IPS-NIHi7 (cell line): ENCODE measurements around the gene RAPGEF4.
A peak's percentile ranks its signal among the peaks of the same experiment; 100 is the strongest.

Experiments used
- DNase-seq: peaks from one replicate; pipeline ENCODE4 v3.0.0; 2012; ENCODE audit warnings: mixed read lengths; ENCODE audit errors: extremely low spot score

Gene RAPGEF4

GRCh38 chr2:172997031-172997430, 261.4 kb downstream of the RAPGEF4 start:
- no peak for DNase-seq

DNA sequence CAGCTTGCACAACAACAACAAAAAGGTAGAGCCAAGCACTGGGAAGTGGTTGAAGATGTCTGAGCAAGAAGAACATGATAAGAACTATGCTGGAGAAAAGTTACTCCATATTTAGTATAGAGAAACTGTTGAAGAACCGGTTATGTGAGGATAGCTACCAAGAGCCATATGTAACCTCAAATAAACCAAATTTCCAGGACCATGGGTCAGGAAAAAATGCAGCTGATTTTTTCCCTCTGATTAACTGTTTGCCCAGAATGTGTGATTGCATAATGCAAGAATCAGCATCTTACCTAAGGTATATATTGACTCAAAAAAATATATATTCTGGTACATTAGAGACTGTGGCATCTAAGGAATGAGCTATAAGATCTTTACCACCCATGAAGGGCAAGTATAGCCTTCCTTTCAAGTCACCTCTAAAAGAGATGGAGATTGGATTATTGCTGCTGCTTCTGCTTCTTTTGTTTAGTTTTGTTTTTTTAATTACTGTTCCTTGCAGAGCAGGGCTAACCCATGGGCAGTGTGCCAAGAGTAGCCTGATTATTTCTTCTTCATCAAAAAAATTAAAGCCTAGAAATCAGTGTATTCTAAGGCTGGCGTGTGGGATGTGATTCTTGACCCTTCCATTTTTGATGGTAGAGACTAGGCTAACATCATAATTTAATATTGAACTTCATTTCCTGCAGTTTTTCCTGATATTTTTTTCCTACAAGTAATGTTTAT, 263.1 kb downstream of the RAPGEF4 start:
- no peak for DNase-seq

GRCh38 chr2:172999641-173000386, 264.2 kb downstream of the RAPGEF4 start:
- no peak for DNase-seq

GRCh38 chr2:173001664-173002604, 266.3 kb downstream of the RAPGEF4 start:
- no peak for DNase-seq

DNA sequence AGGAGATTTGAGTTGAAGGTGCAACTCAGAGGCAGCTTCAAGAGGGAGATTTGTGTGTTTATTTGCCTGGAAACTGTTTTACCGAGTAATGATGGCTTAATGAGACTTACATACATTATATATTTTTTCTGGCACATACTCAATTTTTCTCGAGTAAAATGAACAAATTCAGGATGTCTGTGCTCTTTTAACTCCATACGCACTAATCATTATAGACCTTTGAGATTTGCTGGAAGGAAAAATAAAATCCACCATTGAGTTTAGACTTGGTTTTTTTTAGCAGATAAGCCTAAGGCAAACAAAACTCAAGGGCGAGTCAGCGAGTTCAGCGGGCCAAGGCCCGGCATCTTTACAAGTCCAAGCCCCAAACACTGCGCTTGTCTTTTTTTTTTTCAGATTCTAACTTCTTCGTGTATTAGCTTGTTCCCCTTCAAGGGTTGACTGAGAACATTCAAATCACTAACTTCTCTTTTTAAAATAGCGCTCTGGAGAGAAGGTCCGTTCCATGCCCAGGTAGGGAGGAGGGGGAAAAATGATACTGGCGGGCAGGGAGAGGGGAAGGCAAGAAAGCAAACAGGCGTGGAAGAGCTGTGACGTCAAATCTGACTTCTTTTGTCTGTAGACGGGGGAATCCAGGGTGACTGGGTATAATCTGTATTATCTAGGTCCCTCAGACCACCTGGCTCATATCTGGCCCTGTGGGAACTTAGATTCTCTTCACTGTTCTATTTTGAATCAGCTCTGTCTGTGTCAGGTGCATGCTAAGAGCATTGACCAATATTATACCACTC, 267.3 kb downstream of the RAPGEF4 start:
- DNase-seq: no peak

DNA sequence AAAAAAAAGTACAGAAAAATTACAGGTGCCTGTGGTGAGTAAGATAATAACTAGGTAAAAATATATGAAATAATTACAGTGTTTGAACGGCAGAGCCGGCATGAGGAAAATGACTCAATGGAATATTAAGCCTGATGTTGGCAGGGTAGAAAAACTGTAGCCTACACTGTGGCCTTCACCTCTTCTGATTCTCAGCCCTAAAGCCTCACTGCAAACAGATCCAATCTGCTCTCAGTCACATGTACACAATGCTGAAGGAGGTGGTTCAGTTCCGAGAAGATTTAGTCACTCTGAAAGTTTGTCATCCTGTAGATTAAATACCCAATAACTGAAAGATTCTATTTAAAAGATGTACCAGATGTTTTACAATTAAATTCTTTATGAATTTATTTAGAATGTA, 273.1 kb downstream of the RAPGEF4 start:
- no peak for DNase-seq

GRCh38 chr2:173010233-173010632, 274.6 kb downstream of the RAPGEF4 start:
- DNase-seq: no peak

DNA sequence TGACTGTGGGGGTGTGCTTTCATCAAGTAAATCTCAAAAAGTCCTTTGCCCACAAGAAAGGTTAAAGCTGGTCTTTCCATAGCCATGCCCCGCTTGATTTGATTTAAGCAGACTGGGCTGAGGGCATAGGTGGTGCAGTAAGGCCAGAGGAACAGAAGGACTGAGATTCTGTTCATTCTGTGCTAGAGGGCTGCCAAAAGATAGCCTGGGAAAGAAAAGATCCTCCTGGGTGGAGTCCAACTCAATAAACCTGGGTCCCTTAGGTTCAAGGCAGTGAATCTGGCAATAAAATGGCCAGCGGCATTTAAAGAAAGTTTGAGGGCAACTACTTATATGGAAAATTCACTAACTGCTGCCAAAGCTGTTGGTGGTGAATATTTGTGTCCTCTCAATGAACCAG, 280.8 kb downstream of the RAPGEF4 start:
- DNase-seq: no peak

- DNase-seq: no peak
Observed at GRCh38 chr2:173017646-173018420, 282.2 kb downstream of the RAPGEF4 start.

DNA sequence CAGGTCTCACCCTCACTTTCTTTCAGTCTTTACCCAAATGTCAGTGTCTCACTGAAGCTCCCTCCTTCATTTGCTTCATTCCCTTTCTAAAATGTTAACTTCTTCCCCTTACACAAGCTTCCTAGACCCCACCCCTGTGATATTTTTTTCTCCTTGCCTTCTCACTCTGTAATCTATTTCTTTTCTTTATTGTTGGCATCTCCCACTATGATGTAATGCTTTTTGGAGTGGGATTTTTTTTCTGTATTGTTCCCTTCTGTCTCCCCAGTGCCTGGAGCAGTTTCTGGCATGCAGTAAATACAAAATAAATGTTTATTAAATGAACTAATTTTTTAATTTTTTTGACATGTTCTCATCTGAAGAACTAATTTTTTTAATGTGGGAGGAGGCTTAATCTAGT, 284.1 kb downstream of the RAPGEF4 start:
- no peak for DNase-seq

DNA sequence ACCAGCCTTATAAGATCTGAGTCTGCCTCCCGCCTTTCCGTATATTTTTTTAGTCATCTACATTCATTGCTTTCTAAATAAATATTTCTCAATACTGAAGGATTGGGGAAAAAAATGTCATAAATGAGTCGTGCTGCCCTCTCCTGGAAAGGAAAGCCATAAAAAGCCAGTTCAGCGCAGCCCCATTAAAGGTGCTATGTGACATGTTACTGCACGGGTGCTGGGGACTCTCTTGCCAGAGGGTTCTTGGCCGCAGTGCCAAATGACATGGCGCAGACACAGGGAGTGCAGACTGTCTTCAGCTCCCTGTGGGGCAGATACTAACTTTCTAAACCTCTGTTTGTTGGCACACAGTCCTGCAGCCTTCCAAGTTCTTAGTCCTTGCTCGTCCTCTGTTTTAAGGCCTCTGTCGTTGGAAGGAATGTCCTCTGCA, 286.3 kb downstream of the RAPGEF4 start:
- no peak for DNase-seq

DNA sequence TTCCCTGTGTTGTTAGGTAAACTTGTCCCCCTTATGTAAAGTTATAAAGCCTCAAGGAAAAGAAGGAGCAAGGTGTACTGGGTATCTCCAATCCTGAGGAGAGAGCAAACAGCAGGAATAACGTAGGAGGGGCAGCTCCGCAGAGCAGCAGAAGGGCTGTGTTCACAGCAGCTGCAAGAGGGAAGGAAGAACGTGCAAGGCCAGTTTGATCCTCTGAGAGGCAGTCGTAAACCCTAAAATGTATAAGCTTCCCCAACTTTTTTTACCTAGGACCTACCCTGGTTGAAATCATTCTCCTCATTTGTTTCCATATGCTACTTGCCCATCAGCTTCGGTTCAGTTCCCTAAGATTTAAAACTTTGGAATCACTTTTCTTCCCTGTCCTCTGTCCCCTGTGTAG, 288.1 kb downstream of the RAPGEF4 start:
- no peak for DNase-seq

DNA sequence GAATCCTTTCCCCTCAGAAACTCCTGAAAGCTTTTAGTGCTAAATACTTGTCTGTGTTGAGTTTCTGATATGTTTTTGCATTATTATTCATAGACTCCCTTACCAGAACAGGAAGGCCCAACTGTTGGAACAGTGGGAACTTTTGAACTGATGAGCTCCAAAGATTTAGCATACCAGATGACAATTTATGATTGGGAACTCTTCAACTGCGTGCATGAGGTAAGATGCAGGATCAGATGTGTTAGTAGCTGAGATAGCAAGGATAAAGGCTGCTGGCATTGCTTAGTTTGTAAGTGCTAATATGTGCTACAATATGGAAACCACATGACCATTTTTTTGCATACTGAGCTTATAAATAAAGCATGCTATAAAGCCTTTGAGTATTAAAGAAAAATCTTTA, 290.8 kb downstream of the RAPGEF4 start:
- no peak for DNase-seq

- DNase-seq: peak; percentile 77
Observed at GRCh38 chr2:173027181-173028128, 291.8 kb downstream of the RAPGEF4 start.

DNA sequence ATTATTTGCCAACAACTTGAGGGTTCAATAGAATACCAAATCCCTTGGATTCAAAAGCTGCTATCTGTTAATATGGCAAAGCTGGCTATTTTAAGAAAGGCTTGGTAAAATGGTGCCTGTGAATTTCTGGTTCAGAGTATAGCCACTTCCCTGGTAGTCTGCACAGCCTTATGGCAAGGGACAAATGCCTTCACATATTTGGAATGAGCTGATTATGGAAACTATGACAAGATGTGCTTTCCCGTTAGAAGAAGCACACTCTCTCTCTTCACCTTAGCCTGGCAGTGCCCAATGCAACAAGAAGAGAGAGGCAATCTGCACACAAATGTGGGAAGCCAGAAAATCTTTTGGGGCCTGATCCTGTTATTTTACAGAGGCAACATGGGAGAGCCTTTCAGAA, 292.5 kb downstream of the RAPGEF4 start:
- DNase-seq: no peak

DNA sequence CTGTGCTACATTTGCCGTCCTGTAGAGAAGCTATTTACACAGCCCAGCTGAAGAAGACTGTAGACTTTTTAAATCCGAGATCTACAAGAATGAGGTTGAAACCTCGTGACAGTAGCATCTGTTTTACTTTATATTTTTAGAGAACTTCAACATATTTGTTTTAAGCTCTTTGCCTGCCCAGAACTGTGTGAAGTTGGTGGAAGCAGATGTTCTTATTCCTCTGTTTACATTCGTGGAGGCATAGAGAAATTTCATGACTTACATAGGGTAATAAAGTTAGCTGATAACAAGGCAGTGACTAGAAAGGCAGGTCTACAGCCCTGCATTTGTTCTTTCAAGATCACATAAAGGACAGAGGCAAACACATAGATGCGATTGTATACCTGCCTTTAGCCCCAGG, 293.0 kb downstream of the RAPGEF4 start:
- DNase-seq: no peak

DNA sequence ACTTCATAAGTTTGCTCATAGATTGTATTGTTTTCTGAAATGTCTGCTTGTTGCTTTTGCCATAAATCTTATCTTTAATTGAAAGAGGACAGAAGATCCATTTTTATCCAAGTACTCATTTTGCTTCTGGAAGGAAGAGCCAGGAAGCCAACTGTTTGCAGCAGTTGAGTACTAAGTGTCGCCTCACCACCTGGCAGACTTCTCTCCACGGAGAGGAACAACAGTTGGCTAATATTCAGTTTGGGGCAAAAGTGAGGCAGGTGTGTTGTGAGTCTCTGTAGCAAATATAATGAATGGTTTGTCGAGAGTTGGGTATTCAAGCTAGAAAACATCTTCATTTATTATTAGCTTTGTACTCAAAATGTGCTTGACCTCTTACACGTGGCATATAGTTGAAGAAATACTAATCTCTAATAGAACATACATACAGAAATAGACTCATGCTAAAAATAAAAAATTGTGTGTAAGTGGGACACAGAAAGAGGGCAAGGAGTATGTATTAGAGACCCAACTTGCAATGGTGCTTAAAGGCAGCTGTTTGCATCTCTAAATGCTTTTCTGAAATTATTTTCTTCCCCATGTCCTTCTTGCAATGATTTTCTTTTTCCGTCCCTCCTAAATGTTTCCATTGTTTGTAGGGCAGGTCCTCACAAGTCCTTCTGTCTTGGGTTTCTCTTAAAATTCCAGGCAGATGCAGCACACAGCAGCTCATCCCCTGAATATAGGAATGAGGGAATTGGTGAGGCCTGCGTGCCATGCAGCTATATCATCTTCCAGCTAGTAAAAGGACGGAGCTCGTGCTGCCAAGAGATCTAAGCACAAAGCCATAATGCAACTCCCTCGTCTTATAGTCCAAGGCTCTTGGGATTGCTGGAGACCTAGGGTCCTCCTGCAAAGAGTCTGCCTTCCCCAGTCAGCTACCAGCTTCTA, 295.2 kb downstream of the RAPGEF4 start:
- no peak for DNase-seq

DNA sequence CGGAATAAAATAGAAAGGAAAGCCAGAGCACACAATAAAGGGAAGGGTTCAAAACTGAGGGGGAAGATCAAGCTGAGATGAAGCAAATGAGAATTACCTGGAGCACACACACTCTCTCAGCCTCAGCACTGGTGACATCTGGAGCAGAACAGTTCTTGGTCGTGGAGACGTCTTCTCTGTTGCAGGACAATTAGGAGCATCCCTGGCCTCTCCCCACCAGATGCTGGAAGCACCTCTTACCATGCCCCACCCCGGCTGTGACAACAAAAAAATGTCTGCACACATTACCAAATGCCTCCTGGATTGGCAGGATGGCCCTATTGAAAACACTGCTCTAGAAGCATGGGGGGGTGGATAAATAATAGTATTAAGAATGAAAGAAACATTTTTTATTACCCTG, 296.4 kb downstream of the RAPGEF4 start:
- DNase-seq: no peak
